Stomach (tissue), 9 donors: Measurements from ENCODE around the gene FAHD1. TPM values are rescaled to one million over a fixed set of nuclear protein-coding genes. Genes with fewer than 3 reads are reported as not detected.

Source experiments
- DNase-seq, 2 donors: peaks; one replicate each; pipeline versions ENCODE4 v3.0.0 to v3.0.0-alpha.2; 2013 to 2019
- H3K27ac ChIP-seq, 5 donors: fragments of 200-600 bp in 4 of 5; sonication (generic) in 4 of 5; one replicate each; pipeline ENCODE4 v1.5.1; 2013 to 2019; ENCODE audit warnings: mild to moderate bottlenecking in 1 of 5, moderate library complexity in 1 of 5
- H3K27me3 ChIP-seq, 3 donors: fragments of 200-600 bp; sonication (generic); one replicate each; pipeline ENCODE4 v1.5.1; 2017 to 2019; ENCODE audit warnings: mixed run types in 1 of 3
- H3K36me3 ChIP-seq, 4 donors: fragments of 200-600 bp; sonication (generic); 1 replicate in 3 of 4; 2 replicates in 1 of 4; pipeline ENCODE4 v1.5.1; 2016 to 2019
- H3K4me1 ChIP-seq, 4 donors: fragments of 200-600 bp; sonication (generic); one replicate each; pipeline ENCODE4 v1.5.1; 2016 to 2019
- H3K4me3 ChIP-seq, 4 donors: fragments of 200-600 bp; sonication (generic) in 3 of 4; one replicate each; pipeline ENCODE4 v1.5.1; 2016 to 2019; ENCODE audit warnings: mild to moderate bottlenecking in 1 of 4
- H3K9me3 ChIP-seq, 4 donors: fragments of 200-600 bp; sonication (generic); one replicate each; pipeline ENCODE4 v1.5.1; 2016 to 2019
- EP300 ChIP-seq: sonication (generic); formaldehyde crosslinking; IDR thresholded peaks from one replicate; pipeline ENCODE4 v1.6.1; 2017; ENCODE audit warnings: antibody characterized with exemption
- POLR2A ChIP-seq, 4 donors: fragments of 450-650 bp; IDR thresholded peaks; one replicate each; pipeline ENCODE4 v1.6.1; 2016; ENCODE audit warnings: antibody characterized with exemption in 4 of 4, control low read depth in 2 of 4, mild to moderate bottlenecking in 1 of 4, moderate library complexity in 1 of 4
- POLR2AphosphoS5 ChIP-seq, 3 donors: sonication (generic); formaldehyde crosslinking; IDR thresholded peaks; one replicate each; pipeline ENCODE4 v1.6.1; 2016; ENCODE audit warnings: antibody characterized with exemption in 3 of 3
- WGBS, 5 donors: extraction: QIAGEN DNeasy Blood & Tissue Kit in 3 of 5; methylation state at CpG; one replicate each; pipeline versions ENCODE4 v1.1.5 to v1.1.7; 2013 to 2018; 5-methylcytosine and 5-hydroxymethylcytosine counted together
- intact Hi-C: fragments of 100-400 bp; cut with DNase I; formaldehyde crosslinking; loops from one replicate; pipeline ENCODE4 v1.15.1; 2023; ENCODE audit warnings: low total_unique reads
- polyA plus RNA-seq, 3 donors: library from polyadenylated mRNA; stranded (reverse); fragments of 200-250 nt; gene quantifications; one replicate each; pipeline ENCODE4 v1.2.3, GENCODE V29; 2013
- total RNA-seq, 5 donors: library from RNA; depleted of rRNA; stranded (reverse); fragments of >200 nt; gene quantifications; one replicate each; pipeline versions ENCODE4 v1.1.0 to v1.2.3, GENCODE V29; 2014 to 2016
- TF ChIP-seq, protein P1 (sequence below), 7 experiments: fragments of 450-650 bp in 4 of 7; fragments of 200-600 bp in 3 of 7; sonication (generic) in 3 of 7; IDR thresholded peaks; one replicate each; pipeline ENCODE4 v1.5.1; 2016 to 2019; ENCODE audit warnings: antibody characterized with exemption in 7 of 7, control low read depth in 2 of 7, mild to moderate bottlenecking in 1 of 7
- donor health status: healthy with polysubstance abuse.
- donor health status: Bipolar disorder and iron deficiency.
- donor health status: healthy.

FAHD1 gene
- total and polyA plus RNA-seq, 8 donors = 15.4 to 484 (median 29.7) TPM

DNA sequence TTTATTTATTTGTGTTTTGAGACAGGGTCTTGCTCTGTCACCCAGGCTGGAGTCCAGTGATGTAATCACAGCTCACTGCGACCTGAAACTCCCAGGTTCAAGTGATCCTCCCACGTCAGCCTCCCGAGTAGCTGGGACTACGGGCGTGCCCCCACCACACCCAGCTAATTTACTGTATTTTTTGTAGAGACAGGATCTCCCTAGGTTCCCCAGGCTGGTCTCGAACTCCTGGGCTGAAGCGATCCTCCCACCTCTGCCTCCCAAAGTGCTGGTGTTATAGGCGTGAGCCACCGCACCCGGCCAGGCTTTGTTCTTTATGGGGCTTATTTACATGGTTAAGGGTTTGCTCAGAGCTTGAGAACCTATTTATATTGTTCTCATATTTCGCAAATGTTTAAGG lies 50.8 kb downstream of the FAHD1 start:
- WGBS, 5 donors = 35 to 56% (median 42%) methylated on average over 11 of the region's 11 CpGs
- H3K9me3 ChIP-seq = no peaks in the 10 kb centered on the region
- no peak for DNase-seq
- TF ChIP-seq EP300 = no peak
- no peak for TF ChIP-seq POLR2A (IDR thresholded peaks at IDR 0.05)
- TF ChIP-seq, protein P1, sequence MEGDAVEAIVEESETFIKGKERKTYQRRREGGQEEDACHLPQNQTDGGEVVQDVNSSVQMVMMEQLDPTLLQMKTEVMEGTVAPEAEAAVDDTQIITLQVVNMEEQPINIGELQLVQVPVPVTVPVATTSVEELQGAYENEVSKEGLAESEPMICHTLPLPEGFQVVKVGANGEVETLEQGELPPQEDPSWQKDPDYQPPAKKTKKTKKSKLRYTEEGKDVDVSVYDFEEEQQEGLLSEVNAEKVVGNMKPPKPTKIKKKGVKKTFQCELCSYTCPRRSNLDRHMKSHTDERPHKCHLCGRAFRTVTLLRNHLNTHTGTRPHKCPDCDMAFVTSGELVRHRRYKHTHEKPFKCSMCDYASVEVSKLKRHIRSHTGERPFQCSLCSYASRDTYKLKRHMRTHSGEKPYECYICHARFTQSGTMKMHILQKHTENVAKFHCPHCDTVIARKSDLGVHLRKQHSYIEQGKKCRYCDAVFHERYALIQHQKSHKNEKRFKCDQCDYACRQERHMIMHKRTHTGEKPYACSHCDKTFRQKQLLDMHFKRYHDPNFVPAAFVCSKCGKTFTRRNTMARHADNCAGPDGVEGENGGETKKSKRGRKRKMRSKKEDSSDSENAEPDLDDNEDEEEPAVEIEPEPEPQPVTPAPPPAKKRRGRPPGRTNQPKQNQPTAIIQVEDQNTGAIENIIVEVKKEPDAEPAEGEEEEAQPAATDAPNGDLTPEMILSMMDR (IDR thresholded peaks at IDR 0.05) = no peak
- TF ChIP-seq POLR2AphosphoS5 (IDR thresholded peaks at IDR 0.05) = no peak
- intact Hi-C loops = no loop called here
- H3K27me3 ChIP-seq = peaks cover 0 to 95% (median 22%) of the 10 kb centered on the region in 3 donors
- H3K4me3 ChIP-seq = no peak overlapping the region
- no peak overlapping the region for H3K27ac ChIP-seq
- no peaks in the 10 kb centered on the region for H3K36me3 ChIP-seq
- no peaks in the 10 kb centered on the region for H3K4me1 ChIP-seq

DNA sequence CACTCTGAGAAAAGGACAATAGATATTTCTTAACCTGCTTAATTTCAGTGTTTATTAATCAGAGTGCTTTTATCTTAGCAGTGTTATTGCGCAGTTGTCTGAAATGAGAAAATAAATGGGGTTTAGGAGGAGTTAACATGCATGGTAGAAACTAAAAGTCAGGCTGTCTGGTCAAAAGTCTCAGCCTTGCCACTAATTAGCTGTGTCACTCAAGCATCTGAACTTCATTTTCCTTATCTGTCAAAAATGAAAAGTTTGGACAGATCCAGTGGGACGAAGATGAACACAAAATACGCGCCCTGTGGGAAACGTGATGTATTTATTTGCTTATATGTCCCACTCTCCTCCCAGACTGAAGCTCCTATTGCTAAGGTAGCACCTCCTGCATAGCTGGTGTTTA lies 51.2 kb downstream of the FAHD1 start:
- TF ChIP-seq, protein P1 (IDR thresholded peaks at IDR 0.05) = no peak
- TF ChIP-seq POLR2AphosphoS5 (IDR thresholded peaks at IDR 0.05) (no peak), EP300 (no peak), POLR2A (IDR thresholded peaks at IDR 0.05) (no peak)
- Histone ChIP-seq H3K4me3 (no peak overlapping the region), H3K27ac (no peak overlapping the region), H3K36me3 (no peaks in the 10 kb centered on the region), H3K9me3 (no peaks in the 10 kb centered on the region), H3K27me3 (peaks cover 0 to 92% (median 18%) of the 10 kb centered on the region in 3 donors), H3K4me1 (no peaks in the 10 kb centered on the region)
- WGBS, 5 donors = 48 to 58% (median 55%) methylated on average over 5 of the region's 5 CpGs
- no peak for DNase-seq
- intact Hi-C loops = no loop called here

Other genes starting within 250 kb of the FAHD1 start
- 10 to 100 TPM in 3 of 5 donors, 1 to 10 TPM in 2; 4.7 to 19.7 (median 17.4) TPM for gene IFT140, start 215.1 kb upstream of the FAHD1 start, total RNA-seq
- gene IFT140, start 215.1 kb upstream of the FAHD1 start, polyA plus RNA-seq = 1 to 10 TPM; 5.8 to 8.5 (median 8.0) TPM
- gene CRAMP1, start 214.8 kb upstream of the FAHD1 start, total RNA-seq = 10 to 100 TPM in 4 of 5 donors, 1 to 10 TPM in 1; 9.9 to 28.1 (median 14.6) TPM
- 1 to 10 TPM; 3.4 to 4.6 (median 4.6) TPM for gene CRAMP1, start 214.8 kb upstream of the FAHD1 start, polyA plus RNA-seq
- 100 to 1,000 TPM in 1 of 5 donors, 10 to 100 TPM in 4; 13.4 to 118 (median 49.3) TPM for gene JPT2, start 148.9 kb upstream of the FAHD1 start, total RNA-seq
- gene JPT2, start 148.9 kb upstream of the FAHD1 start, polyA plus RNA-seq = 10 to 100 TPM; 24.3 to 34.4 (median 24.4) TPM
- gene MAPK8IP3, start 121.0 kb upstream of the FAHD1 start, total RNA-seq = 100 to 1,000 TPM in 3 of 5 donors, 10 to 100 TPM in 2; 42.6 to 320 (median 133) TPM
- gene MAPK8IP3, start 121.0 kb upstream of the FAHD1 start, polyA plus RNA-seq = 10 to 100 TPM; 10.1 to 38.9 (median 29.9) TPM
- gene NME3, start 55.7 kb upstream of the FAHD1 start, total RNA-seq = 100 to 1,000 TPM in 2 of 5 donors, 10 to 100 TPM in 3; 18.7 to 420 (median 52.1) TPM
- 100 to 1,000 TPM; 116 to 194 (median 135) TPM for gene NME3, start 55.7 kb upstream of the FAHD1 start, polyA plus RNA-seq
- gene EME2, start 54.4 kb upstream of the FAHD1 start, total RNA-seq = 10 to 100 TPM in 4 of 5 donors, 1 to 10 TPM in 1; 8.8 to 94.1 (median 34.4) TPM
- 1 to 10 TPM; 2.6 to 7.9 (median 6.9) TPM for gene EME2, start 54.4 kb upstream of the FAHD1 start, polyA plus RNA-seq
- 100 to 1,000 TPM in 1 of 5 donors, 10 to 100 TPM in 4; 21.1 to 204 (median 64.7) TPM for gene MRPS34, start 54.1 kb upstream of the FAHD1 start, total RNA-seq
- gene MRPS34, start 54.1 kb upstream of the FAHD1 start, polyA plus RNA-seq = 100 to 1,000 TPM; 120 to 155 (median 126) TPM
- 100 to 1,000 TPM in 1 of 5 donors, 10 to 100 TPM in 4; 22.2 to 186 (median 70.9) TPM for gene SPSB3, start 44.6 kb upstream of the FAHD1 start, total RNA-seq
- 100 to 1,000 TPM in 1 of 3 donors, 10 to 100 TPM in 2; 54.2 to 111 (median 83.6) TPM for gene SPSB3, start 44.6 kb upstream of the FAHD1 start, polyA plus RNA-seq
- gene NUBP2, start 44.2 kb upstream of the FAHD1 start, total RNA-seq = 100 to 1,000 TPM in 1 of 5 donors, 10 to 100 TPM in 4; 14.7 to 171 (median 54.8) TPM
- gene NUBP2, start 44.2 kb upstream of the FAHD1 start, polyA plus RNA-seq = 10 to 100 TPM; 60.6 to 86.0 (median 74.7) TPM
- 10 to 100 TPM in 2 of 5 donors, 1 to 10 TPM in 2, not detected in 1; 2.9 to 24.6 (median 8.8) TPM for gene IGFALS, start 33.5 kb upstream of the FAHD1 start, total RNA-seq
- gene IGFALS, start 33.5 kb upstream of the FAHD1 start, polyA plus RNA-seq = 10 to 100 TPM in 1 of 3 donors, 1 to 10 TPM in 2; 2.4 to 21.0 (median 6.0) TPM
- 100 to 1,000 TPM in 1 of 5 donors, 10 to 100 TPM in 4; 30.3 to 119 (median 64.8) TPM for gene HAGH, start 381 bp upstream of the FAHD1 start, total RNA-seq
- gene HAGH, start 381 bp upstream of the FAHD1 start, polyA plus RNA-seq = 10 to 100 TPM; 64.9 to 80.2 (median 73.5) TPM
- not detected for gene MEIOB, start 45.0 kb downstream of the FAHD1 start, total RNA-seq
- gene MEIOB, start 45.0 kb downstream of the FAHD1 start, polyA plus RNA-seq = under 1 TPM in 1 of 3 donors, not detected in 2; 0.13 TPM
- not detected for gene HS3ST6, start 91.2 kb downstream of the FAHD1 start, total RNA-seq
- gene HS3ST6, start 91.2 kb downstream of the FAHD1 start, polyA plus RNA-seq = 1 to 10 TPM in 1 of 3 donors, not detected in 2; 1.6 TPM
- gene MSRB1, start 116.0 kb downstream of the FAHD1 start, total RNA-seq = 10 to 100 TPM in 3 of 5 donors, 1 to 10 TPM in 1, not detected in 1; 6.2 to 61.1 (median 16.3) TPM
- 10 to 100 TPM; 31.2 to 68.5 (median 48.9) TPM for gene MSRB1, start 116.0 kb downstream of the FAHD1 start, polyA plus RNA-seq
- gene RPL3L, start 127.5 kb downstream of the FAHD1 start, total RNA-seq = not detected
- under 1 TPM in 2 of 3 donors, not detected in 1; 0.05 to 0.19 TPM for gene RPL3L, start 127.5 kb downstream of the FAHD1 start, polyA plus RNA-seq
- 100 to 1,000 TPM in 1 of 5 donors, 10 to 100 TPM in 4; 28.6 to 119 (median 57.5) TPM for gene NDUFB10, start 132.3 kb downstream of the FAHD1 start, total RNA-seq
- gene NDUFB10, start 132.3 kb downstream of the FAHD1 start, polyA plus RNA-seq = 100 to 1,000 TPM; 242 to 285 (median 253) TPM
- gene RPS2, start 137.6 kb downstream of the FAHD1 start, total RNA-seq = 1,000 to 10,000 TPM in 4 of 5 donors, 100 to 1,000 TPM in 1; 997 to 2,615 (median 1,653) TPM
- gene RPS2, start 137.6 kb downstream of the FAHD1 start, polyA plus RNA-seq = 1,000 to 10,000 TPM; 2,720 to 4,842 (median 2,788) TPM
- gene RNF151, start 139.7 kb downstream of the FAHD1 start, total RNA-seq = not detected
- not detected for gene RNF151, start 139.7 kb downstream of the FAHD1 start, polyA plus RNA-seq
- gene TBL3, start 144.8 kb downstream of the FAHD1 start, total RNA-seq = 100 to 1,000 TPM in 1 of 5 donors, 10 to 100 TPM in 3, 1 to 10 TPM in 1; 9.4 to 174 (median 26.3) TPM
- 10 to 100 TPM; 32.7 to 52.7 (median 48.9) TPM for gene TBL3, start 144.8 kb downstream of the FAHD1 start, polyA plus RNA-seq
- 10 to 100 TPM in 1 of 5 donors, not detected in 4; 58.2 TPM for gene NOXO1, start 154.3 kb downstream of the FAHD1 start, total RNA-seq
- 1 to 10 TPM; 1.2 to 3.4 (median 2.6) TPM for gene NOXO1, start 154.3 kb downstream of the FAHD1 start, polyA plus RNA-seq
- gene GFER, start 157.0 kb downstream of the FAHD1 start, total RNA-seq = 100 to 1,000 TPM in 1 of 5 donors, 10 to 100 TPM in 1, 1 to 10 TPM in 3; 3.1 to 313 (median 9.9) TPM
- gene GFER, start 157.0 kb downstream of the FAHD1 start, polyA plus RNA-seq = 10 to 100 TPM; 31.2 to 50.6 (median 36.1) TPM
- gene SYNGR3, start 162.8 kb downstream of the FAHD1 start, total RNA-seq = 1 to 10 TPM in 1 of 5 donors, not detected in 4; 1.7 TPM
- gene SYNGR3, start 162.8 kb downstream of the FAHD1 start, polyA plus RNA-seq = 1 to 10 TPM in 1 of 3 donors, not detected in 2; 1.3 TPM
- gene ZNF598, start 182.6 kb downstream of the FAHD1 start, total RNA-seq = 10 to 100 TPM; 16.3 to 86.2 (median 34.8) TPM
- 10 to 100 TPM; 21.1 to 31.0 (median 21.4) TPM for gene ZNF598, start 182.6 kb downstream of the FAHD1 start, polyA plus RNA-seq
- under 1 TPM in 1 of 5 donors, not detected in 4; 0.55 TPM for gene NPW, start 192.6 kb downstream of the FAHD1 start, total RNA-seq
- 10 to 100 TPM in 1 of 3 donors, 1 to 10 TPM in 2; 1.6 to 12.4 (median 2.4) TPM for gene NPW, start 192.6 kb downstream of the FAHD1 start, polyA plus RNA-seq
- gene NHERF2, start 199.7 kb downstream of the FAHD1 start, total RNA-seq = 100 to 1,000 TPM in 2 of 5 donors, 10 to 100 TPM in 3; 17.4 to 201 (median 95.5) TPM
- gene NHERF2, start 199.7 kb downstream of the FAHD1 start, polyA plus RNA-seq = 100 to 1,000 TPM in 2 of 3 donors, 10 to 100 TPM in 1; 65.4 to 236 (median 157) TPM
- 100 to 1,000 TPM in 2 of 5 donors, 1 to 10 TPM in 3; 2.3 to 663 (median 9.5) TPM for gene NTHL1, start 220.6 kb downstream of the FAHD1 start, total RNA-seq
- gene NTHL1, start 220.6 kb downstream of the FAHD1 start, polyA plus RNA-seq = 10 to 100 TPM; 29.2 to 40.6 (median 36.6) TPM
- 100 to 1,000 TPM in 3 of 5 donors, 10 to 100 TPM in 2; 68.5 to 369 (median 118) TPM for gene TSC2, start 220.8 kb downstream of the FAHD1 start, total RNA-seq
- gene TSC2, start 220.8 kb downstream of the FAHD1 start, polyA plus RNA-seq = 10 to 100 TPM; 40.8 to 46.0 (median 41.1) TPM